Inferior parietal cortex (tissue), 1 donor: ENCODE measurements around the gene RAI1.
"Not testable (repeated sequence)": the region's sequence is repeated elsewhere in the genome, so short reads cannot be mapped to it uniquely, and the experiment has no call there.

Experiments used
- DNase-seq: peaks from one replicate; pipeline ENCODE4 v3.0.0-alpha.2; 2016; ENCODE audit errors: extremely low spot score

The RAI1 gene

GRCh38 chr17:17663160-17664063 lies 17.8 kb upstream of the RAI1 start:
- DNase-seq, result no peak

GRCh38 chr17:17664064-17664452 lies 17.2 kb upstream of the RAI1 start:
- DNase-seq, result no peak

GRCh38 chr17:17665255-17665654 lies 16.0 kb upstream of the RAI1 start:
- no peak for DNase-seq

GRCh38 chr17:17666111-17666714 lies 15.0 kb upstream of the RAI1 start:
- no peak for DNase-seq

GRCh38 chr17:17667231-17667630 lies 14.0 kb upstream of the RAI1 start:
- DNase-seq, result no peak

GRCh38 chr17:17667947-17668346 lies 13.3 kb upstream of the RAI1 start:
- DNase-seq, result no peak

- DNase-seq, result no peak
These were observed 12.9 kb upstream of the RAI1 start for GRCh38 chr17:17668358-17668757.

- no peak for DNase-seq
These were observed 12.3 kb upstream of the RAI1 start for GRCh38 chr17:17668775-17669579.

- no peak for DNase-seq
These were observed 11.6 kb upstream of the RAI1 start for GRCh38 chr17:17669580-17670235.

- no peak for DNase-seq
These were observed 10.5 kb upstream of the RAI1 start for GRCh38 chr17:17670701-17671305.

GRCh38 chr17:17671369-17672129 lies 9.7 kb upstream of the RAI1 start:
- DNase-seq, result no peak

- no peak for DNase-seq
These were observed 8.5 kb upstream of the RAI1 start for GRCh38 chr17:17672453-17673368.

- DNase-seq, result no peak
These were observed 5.8 kb upstream of the RAI1 start for GRCh38 chr17:17675416-17675815.

- DNase-seq, result no peak
These were observed 5.2 kb upstream of the RAI1 start for GRCh38 chr17:17675925-17676534.

GRCh38 chr17:17676752-17677151 lies 4.5 kb upstream of the RAI1 start:
- no peak for DNase-seq

GRCh38 chr17:17677299-17678040 lies 3.8 kb upstream of the RAI1 start:
- no peak for DNase-seq

GRCh38 chr17:17678063-17678699 lies 3.1 kb upstream of the RAI1 start:
- not testable (repeated sequence) for DNase-seq

- no peak for DNase-seq
These were observed 2.0 kb upstream of the RAI1 start for GRCh38 chr17:17679243-17679642.
